HG02981 (cell line): ENCODE measurements around the gene RHBDD3.
A peak's percentile ranks its signal among the peaks of the same experiment; 100 is the strongest.

Experiments used
- ATAC-seq: cut with Tn5 transposase; IDR thresholded peaks from one replicate; pipeline ENCODE4 v1.9.1; 2021; ENCODE audit warnings: mild to moderate bottlenecking, moderate library complexity; ENCODE audit not compliant: unreplicated experiment

Gene RHBDD3

GRCh38 chr22:29269731-29270474 lies 2.1 kb upstream of the RHBDD3 start:
- ATAC-seq, result no peak

DNA sequence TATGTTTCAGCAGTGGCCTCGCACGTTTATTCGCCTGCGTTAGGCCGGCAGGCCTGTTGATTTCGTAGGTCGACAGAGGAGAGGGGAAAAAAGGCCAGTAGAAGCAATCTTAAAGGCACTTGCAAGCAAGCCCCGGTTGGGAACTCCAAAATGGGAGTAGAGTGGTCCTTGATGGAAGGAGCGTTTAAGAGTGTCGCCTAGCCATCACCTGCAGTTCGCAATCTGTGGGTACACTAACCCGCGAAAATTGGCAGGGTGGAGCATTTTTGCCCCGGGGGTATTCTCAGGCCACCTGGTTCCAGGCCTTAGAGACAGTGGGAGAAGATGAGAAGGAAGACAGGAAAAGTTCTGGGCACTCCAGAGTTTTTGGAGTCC lies 1.4 kb upstream of the RHBDD3 start:
- no peak for ATAC-seq

GRCh38 chr22:29268511-29269229 lies 889 bp upstream of the RHBDD3 start:
- peak; percentile 8 for ATAC-seq

DNA sequence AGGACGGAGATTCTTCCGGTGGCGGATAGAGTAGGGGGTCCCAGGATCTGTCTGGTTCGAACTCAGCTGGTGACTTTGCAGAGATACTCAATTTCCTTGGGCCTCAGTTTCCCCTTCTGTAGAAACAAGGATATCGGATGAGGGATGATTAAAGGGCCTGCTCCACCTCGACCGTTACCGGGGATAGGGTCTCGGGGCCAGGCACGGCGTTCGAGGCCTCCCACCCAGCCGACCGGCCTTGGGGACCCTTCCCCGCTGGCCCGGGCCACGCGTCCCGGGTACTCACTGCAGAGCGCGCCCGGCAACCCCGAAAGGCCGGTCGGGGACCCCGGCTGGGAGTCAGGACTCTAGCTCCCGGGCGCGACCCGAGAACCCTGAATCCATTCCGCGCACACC lies 321 bp downstream of the RHBDD3 start:
- no peak for ATAC-seq

- no peak for ATAC-seq
Measured at GRCh38 chr22:29266564-29267461, 968 bp downstream of the RHBDD3 start.

- no peak for ATAC-seq
Measured at GRCh38 chr22:29265929-29266328, 1.9 kb downstream of the RHBDD3 start.

DNA sequence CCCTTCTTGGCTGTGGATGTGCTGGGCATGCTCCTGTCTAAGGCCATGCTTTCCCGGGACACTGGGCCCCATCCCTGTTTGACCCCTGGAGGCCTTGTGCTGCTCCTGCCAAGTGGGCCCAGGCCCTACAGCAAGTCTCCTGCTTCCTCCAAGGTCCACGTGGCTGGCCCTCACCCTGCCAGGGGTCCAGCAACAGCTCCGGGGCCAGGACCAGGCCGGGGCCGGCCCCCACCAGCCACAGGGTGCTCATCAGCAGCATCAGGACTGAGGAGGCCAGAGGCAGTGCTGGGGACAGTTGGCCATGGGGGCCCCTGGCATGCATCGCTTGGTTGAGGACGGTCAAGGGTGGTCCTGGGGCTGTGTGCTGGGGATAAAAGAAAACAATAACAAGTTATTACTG lies 2.5 kb downstream of the RHBDD3 start:
- ATAC-seq, result no peak

- ATAC-seq, result no peak
Measured at GRCh38 chr22:29263791-29264276, 3.9 kb downstream of the RHBDD3 start.

DNA sequence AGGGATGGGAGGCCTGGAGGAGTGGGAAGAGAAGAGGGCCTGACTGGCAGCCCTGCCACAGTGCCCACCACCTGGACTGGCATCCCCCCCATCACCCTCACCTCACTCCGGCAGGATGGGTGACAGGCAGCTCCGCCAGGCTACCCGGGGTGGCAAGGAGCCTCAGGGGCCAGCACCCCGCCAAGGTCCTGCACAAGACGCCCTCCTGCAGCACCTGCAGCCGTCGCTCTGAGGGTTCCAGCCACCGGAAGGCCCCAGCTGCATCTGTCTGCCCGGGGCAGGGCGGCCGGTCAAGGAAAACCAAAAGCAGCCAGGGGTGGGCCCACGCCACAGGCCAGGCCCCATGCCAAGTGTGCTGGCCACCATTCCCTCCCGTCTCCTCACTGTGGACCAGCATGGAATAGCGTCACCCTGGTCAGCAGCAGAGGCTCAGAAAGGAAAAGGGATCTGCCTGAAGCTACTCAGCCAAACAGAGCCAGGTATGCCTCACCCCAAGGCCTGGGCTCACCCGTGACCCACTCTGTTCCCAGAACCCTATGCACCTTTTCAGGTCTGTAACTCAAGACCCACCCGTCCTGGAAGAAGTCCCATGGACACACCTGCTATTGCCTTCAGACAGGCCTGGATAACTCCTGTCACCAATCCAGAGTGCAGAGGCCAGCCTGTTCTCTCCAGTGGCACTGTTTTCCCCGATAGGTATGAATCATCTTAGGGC lies 7.0 kb downstream of the RHBDD3 start:
- ATAC-seq, result no peak

GRCh38 chr22:29260031-29260560 lies 7.7 kb downstream of the RHBDD3 start:
- ATAC-seq, result no peak

GRCh38 chr22:29259253-29259899 lies 8.4 kb downstream of the RHBDD3 start:
- no peak for ATAC-seq

- no peak for ATAC-seq
Measured at GRCh38 chr22:29258407-29259252, 9.2 kb downstream of the RHBDD3 start.

DNA sequence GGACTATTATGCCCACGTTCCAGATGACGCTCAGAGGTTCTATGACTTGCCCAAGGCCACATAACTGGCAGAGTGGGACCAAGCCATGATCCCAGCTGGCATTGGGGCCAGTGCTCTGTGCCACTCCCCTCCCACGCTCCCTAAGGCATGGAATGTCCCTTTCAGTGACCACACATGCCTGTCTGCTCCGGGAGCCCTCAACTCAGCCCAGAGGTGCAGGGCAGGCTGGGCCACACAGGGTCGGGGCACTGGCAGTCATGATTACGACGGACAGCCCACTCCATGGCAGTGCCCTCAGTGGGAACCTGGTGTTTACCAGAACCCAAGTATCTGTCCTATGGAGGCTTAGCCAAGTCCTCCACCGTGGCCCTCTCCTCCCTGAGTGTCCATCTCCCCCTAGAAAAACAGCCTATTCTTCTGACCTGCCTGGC lies 10.0 kb downstream of the RHBDD3 start:
- no peak for ATAC-seq

DNA sequence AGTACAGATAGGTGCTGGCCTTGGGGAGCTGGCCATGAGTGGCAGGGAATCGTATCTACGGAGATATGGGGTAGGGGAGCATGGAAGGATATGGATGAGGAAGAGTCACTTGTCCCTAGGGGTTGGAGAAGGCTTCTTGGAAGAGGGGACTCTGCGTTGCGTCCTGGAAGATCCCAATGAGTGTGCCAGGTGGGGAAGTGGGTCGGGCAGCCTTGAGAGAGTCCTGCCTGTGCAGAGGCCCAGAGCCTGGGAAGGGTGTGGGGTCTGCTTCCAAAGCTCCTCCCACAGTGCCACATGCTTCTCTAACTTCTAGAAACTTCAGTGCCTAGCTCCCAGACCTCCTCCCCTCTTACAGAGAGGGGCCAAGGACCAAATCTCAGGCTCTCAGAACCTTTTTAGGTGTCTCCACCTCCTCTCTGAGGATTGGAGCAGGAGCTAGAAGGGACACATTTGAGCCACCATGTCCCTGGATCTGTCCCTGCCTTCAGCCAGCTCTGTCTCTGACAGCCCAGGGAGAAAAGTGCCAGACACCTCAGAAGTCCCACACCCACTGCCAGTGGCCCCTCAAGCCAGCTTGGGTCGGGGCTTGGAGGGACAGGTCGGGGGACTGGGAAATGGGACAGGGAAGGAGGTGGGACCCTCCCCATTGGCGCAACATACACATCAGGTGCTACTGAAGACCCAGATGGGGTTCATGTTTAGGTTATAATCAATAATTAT lies 11.0 kb downstream of the RHBDD3 start:
- no peak for ATAC-seq

- ATAC-seq, result no peak
Measured at GRCh38 chr22:29255064-29255621, 12.6 kb downstream of the RHBDD3 start.

GRCh38 chr22:29254286-29254660 lies 13.5 kb downstream of the RHBDD3 start:
- ATAC-seq, result no peak

- no peak for ATAC-seq
Measured at GRCh38 chr22:29253561-29254285, 14.1 kb downstream of the RHBDD3 start.
